Inflammatory macrophage treated with lipopolysaccharide for 1 hour (primary cell): ENCODE data around the gene DIO3.
"Not testable (repeated sequence)": the region's sequence is repeated elsewhere in the genome, so short reads cannot be mapped to it uniquely, and the experiment has no call there.

Source experiments
- DNase-seq, 2 donors: peaks; one replicate each; pipeline ENCODE4 v3.0.0-alpha.2; 2020 to 2022

The DIO3 gene

DNA sequence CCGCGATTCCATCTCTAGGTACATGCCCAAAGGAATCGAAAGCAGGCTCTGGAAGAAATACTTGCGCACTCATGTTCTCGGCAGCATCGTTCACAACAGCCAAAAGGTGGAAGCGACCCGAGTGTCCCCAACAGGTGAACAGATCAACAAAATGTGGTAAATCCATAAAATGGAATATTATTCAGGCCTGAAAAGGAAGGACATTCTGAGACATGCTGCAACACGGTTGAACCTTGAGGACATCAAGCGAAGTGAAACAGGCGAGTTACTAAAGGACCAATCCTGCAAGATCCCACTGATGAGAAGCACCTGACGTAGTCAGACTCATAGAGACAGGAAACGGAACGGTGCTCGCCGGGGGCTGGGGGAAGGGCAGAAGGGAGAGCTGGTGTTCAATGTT, 17.5 kb upstream of the DIO3 start:
- no peak for DNase-seq

DNA sequence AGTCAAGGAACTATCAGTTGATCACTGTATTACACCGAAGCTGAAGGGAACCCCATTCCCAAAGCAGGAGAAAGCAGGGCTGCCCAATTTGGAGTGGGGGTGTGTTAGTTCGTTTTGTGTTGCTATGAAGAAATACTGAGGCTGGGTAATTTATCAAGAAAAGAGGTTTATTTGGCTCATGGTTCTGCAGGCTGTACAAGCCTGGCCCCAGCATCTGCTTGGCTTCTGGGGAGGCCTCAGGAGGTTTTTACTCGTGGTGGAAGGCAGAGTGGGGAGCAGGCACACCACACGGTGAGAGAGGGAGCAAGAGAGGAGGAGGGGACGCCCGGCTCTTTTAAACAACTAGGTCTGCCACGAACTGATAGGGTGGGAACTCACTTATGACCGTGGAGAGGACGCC, 16.7 kb upstream of the DIO3 start:
- DNase-seq = no peak

GRCh38 chr14:101546706-101547105, 14.6 kb upstream of the DIO3 start:
- no peak for DNase-seq

GRCh38 chr14:101547107-101547738, 14.1 kb upstream of the DIO3 start:
- no peak for DNase-seq

- DNase-seq = no peak
Measured at GRCh38 chr14:101547961-101548669, 13.2 kb upstream of the DIO3 start.

- DNase-seq = no peak
Measured at GRCh38 chr14:101548710-101549109, 12.6 kb upstream of the DIO3 start.

GRCh38 chr14:101549154-101549553, 12.1 kb upstream of the DIO3 start:
- no peak for DNase-seq

DNA sequence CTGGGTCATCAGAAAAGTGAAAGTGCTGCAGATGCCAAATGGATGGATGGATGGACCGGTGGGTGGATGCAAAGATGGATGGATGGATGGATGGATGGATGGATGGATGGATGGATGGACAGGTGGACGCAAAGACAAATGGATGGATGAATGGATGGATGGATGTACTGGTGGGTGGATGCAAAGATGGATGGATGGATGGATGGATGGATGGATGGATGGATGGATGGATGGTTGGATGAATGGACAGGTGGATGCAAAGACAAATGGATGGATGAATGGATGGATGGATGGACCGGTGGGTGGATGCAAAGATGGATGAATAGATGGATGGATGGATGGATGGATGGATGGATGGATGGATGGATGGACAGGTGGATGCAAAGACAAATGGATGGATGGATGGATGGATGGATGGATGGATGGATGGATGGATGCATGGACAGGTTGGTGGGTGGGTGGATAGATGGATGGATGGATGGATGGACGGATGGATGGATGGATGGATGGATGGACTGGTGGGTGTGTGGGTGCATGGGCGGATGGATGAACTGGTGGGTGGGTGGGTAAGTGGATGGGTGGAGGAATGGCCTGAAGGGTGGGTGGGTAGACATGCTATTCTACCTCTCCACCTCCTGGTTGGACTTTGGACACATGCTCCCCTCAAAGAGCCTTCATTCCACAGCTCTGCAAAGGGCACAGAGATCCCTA, 10.9 kb upstream of the DIO3 start:
- not testable (repeated sequence) for DNase-seq

- DNase-seq = no peak
Measured at GRCh38 chr14:101551729-101552595, 9.3 kb upstream of the DIO3 start.

DNA sequence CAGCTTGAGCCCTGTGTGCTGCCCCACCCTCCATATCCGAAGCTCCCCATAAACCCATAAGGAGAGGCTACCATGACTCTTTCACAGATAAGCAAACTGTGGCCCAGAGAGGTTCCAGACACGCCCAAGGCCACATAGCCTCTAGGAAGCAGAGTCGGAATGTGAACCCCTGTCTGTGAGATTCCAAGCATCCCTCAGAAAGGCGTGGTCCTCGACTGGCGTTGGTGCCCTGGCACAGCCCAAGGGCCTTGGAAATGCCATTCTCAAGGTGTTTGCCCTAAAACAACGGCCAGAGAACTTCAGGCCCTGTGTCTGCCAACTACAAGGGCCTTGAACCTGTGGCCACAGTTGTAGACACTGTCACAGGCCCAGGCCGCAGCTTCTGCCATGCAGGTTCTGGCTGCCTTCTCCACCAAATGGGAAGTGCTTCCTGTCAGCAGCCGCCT, 8.5 kb upstream of the DIO3 start:
- no peak for DNase-seq

GRCh38 chr14:101553393-101553792, 7.9 kb upstream of the DIO3 start:
- no peak for DNase-seq

- no peak for DNase-seq
Measured at GRCh38 chr14:101553931-101554330, 7.4 kb upstream of the DIO3 start.

- no peak for DNase-seq
Measured at GRCh38 chr14:101554991-101555668, 6.2 kb upstream of the DIO3 start.

DNA sequence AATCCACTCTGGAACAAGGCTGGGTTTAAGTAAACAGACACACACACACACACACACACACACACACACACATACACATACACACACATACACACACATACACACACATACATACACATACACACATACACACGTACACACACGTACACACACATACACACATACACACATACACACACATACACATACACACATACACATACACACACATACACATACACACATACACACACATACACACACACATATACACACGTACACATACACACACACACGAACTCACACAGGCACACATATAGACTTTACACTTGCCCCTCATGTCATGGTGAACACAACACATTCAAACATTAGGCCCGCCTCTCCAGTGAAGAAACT, 5.6 kb upstream of the DIO3 start:
- not testable (repeated sequence) for DNase-seq

DNA sequence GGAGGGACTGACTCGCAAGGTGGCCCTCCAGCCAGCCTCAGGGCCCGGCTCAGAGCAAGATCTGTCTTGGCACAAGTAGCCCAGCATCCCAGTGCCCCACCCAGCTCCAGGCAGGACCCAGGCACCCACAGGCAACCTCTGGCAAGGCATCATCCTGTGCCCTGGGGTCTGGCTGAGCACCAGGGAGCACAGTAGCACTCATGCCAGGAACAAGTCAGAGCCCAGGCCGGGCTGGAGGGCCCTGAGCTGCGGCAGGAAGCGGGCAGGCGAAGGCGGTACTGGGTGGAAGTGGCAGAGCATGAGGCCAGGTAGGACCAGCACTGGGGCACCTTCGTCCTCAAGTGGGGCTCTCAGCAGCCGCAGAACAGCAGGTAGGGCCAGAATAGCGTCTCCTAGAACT, 5.2 kb upstream of the DIO3 start:
- DNase-seq = no peak

DNA sequence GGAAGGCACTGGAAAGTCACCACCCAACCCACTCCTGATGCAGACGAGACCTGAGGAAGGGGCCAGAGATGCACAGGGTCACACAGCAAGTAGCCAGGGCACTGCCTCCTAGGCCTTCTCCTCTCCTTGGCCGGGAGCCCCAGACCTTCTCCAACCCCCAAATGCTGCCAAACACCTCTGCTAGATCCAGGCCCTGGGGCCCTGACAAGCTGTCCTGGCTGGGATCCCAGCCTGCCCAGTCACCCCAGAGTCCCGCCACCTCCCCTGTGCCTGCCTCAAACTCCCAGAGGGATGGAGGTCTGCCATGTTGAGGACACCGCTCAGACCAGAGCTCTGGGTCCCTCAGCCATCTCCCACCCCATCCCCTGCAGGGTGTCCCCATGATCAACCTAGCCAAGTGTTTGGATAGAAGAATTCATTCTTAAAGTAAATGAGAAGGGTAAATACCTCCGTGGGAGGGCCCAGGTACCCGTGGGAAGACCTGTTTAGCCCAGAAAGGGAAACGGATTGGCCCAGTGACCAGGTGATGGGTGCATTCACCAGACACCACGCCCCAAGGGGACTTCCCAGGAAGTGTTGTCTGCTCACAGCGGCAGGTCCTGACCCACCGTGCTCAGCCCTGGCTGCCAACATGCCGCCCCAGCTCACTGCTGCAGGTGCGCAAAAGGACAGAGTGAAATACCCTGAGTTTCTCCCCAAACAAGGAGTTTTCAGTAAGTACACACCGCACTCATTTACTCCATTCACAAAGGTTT, 4.6 kb upstream of the DIO3 start:
- no peak for DNase-seq

DNA sequence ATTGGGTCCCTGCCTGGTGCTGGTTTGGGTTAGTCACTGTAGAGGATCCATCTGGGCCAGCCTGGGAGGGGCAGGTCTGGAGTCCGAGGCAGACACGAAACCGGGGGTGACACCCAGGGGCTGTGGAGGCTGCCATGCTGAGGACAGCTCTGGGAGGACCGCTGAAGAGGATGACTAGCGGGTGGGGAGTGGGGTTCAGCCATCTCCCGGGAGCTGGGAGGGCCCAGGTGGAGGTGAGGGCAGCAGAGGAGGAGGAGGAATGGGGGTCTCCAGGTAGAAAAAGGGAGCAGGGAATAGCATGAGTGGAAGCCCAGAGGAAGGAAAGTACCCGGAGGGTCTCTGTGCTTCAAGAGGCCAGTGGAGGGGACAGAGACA, 4.0 kb upstream of the DIO3 start:
- DNase-seq = no peak

GRCh38 chr14:101557811-101558738, 3.2 kb upstream of the DIO3 start:
- DNase-seq = no peak

DNA sequence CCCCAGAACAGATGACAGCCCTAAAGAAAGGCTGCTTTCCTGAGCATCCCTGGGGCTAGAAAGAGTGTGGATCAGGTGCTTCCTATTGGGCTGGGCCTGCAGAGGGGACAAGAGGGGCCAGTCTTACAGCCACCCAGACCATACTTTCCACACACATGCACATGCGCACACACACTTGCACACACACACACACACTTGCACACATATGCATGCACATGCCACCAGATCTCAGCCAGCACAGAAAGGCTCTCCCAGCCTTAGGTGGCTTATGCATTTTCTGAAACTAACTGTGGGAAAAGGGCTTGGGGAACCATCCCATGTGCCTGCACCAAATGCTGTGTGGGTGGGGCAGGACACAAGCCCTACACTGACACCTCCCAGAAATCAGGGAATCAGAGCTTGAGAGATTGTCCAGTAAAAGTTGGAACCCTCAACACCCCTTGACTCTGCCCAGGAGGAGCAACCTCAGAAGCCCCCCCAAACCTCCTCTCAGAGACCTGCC, 2.5 kb upstream of the DIO3 start:
- no peak for DNase-seq

DNA sequence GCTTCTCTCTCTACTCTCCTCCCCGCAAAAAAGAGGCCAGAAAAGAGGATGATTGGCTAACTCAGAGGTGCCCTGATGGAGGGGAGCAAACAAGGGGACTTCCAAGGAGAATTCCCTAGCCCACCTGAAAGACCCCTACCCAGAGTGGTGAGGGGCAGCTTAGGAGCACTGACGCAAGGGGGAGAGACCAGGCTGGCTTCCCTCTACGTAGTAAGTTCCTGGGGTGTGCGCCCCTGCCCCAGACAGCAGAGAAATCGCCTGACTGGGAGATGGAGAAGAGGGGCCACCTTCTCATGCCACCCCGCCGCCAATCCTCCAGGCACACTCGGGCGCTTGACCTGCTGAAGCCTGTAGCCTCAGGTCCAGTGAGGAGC, 2.1 kb upstream of the DIO3 start:
- no peak for DNase-seq
